ENCODE measurements around the gene TAS2R38.

TAS2R38 gene

GRCh38 chr7:141943846-141944245 lies 29.7 kb downstream of the TAS2R38 start:
- TF ChIP-seq CTCF (IDR thresholded peaks at IDR 0.05) = no peak
- Histone ChIP-seq H3K27me3 (ENCODE audit: control insufficient read depth, insufficient read depth, low read length) (no peaks in the 10 kb centered on the region), H3K36me3 (ENCODE audit: control insufficient read depth, insufficient read depth, low read length) (no peaks in the 10 kb centered on the region), H3K79me2 (no peaks in the 10 kb centered on the region), H3K4me1 (no peaks in the 10 kb centered on the region), H3K27ac (no peak overlapping the region), H2AFZ (no peak overlapping the region), H3K9ac (no peak overlapping the region), H3K4me2 (ENCODE audit: low read length) (no peak overlapping the region), H3K4me3 (ENCODE audit: low read depth, low read length) (no peak overlapping the region), H3K9me3 (ENCODE audit: control insufficient read depth, low read length) (no peaks in the 10 kb centered on the region)

- Histone ChIP-seq H3K27me3 (ENCODE audit: control insufficient read depth, insufficient read depth, low read length) (no peaks in the 10 kb centered on the region), H3K9ac (no peak overlapping the region), H2AFZ (no peak overlapping the region), H3K4me3 (ENCODE audit: low read depth, low read length) (no peak overlapping the region), H3K9me3 (ENCODE audit: control insufficient read depth, low read length) (no peaks in the 10 kb centered on the region), H3K27ac (no peak overlapping the region), H3K4me2 (ENCODE audit: low read length) (no peak overlapping the region), H3K4me1 (no peaks in the 10 kb centered on the region), H3K79me2 (no peaks in the 10 kb centered on the region), H3K36me3 (ENCODE audit: control insufficient read depth, insufficient read depth, low read length) (no peaks in the 10 kb centered on the region)
- no peak for TF ChIP-seq CTCF (IDR thresholded peaks at IDR 0.05)
Measured at GRCh38 chr7:141941075-141941474, 32.5 kb downstream of the TAS2R38 start.

- Histone ChIP-seq H3K36me3 (ENCODE audit: control insufficient read depth, insufficient read depth, low read length) (no peaks in the 10 kb centered on the region), H3K4me3 (ENCODE audit: low read depth, low read length) (no peak overlapping the region), H3K27me3 (ENCODE audit: control insufficient read depth, insufficient read depth, low read length) (no peaks in the 10 kb centered on the region), H3K9ac (no peak overlapping the region), H2AFZ (no peak overlapping the region), H3K79me2 (no peaks in the 10 kb centered on the region), H3K27ac (no peak overlapping the region), H3K4me1 (no peaks in the 10 kb centered on the region), H3K4me2 (ENCODE audit: low read length) (no peak overlapping the region), H3K9me3 (ENCODE audit: control insufficient read depth, low read length) (no peaks in the 10 kb centered on the region)
- TF ChIP-seq CTCF (IDR thresholded peaks at IDR 0.05) = no peak
Measured at GRCh38 chr7:141930211-141930610, 43.4 kb downstream of the TAS2R38 start.

- Histone ChIP-seq H3K79me2 (no peaks in the 10 kb centered on the region), H3K27ac (no peak overlapping the region)
Measured at GRCh38 chr7:141928845-141929195, 44.8 kb downstream of the TAS2R38 start.

More at GRCh38 chr7:141928845-141929195, 44.8 kb downstream of the TAS2R38 start:
- Histone ChIP-seq H3K36me3 (ENCODE audit: control insufficient read depth, insufficient read depth, low read length) (no peaks in the 10 kb centered on the region), H3K9me3 (ENCODE audit: control insufficient read depth, low read length) (no peaks in the 10 kb centered on the region), H2AFZ (no peak overlapping the region), H3K4me3 (ENCODE audit: low read depth, low read length) (no peak overlapping the region), H3K4me1 (no peaks in the 10 kb centered on the region), H3K27me3 (ENCODE audit: control insufficient read depth, insufficient read depth, low read length) (no peaks in the 10 kb centered on the region), H3K9ac (no peak overlapping the region), H3K4me2 (ENCODE audit: low read length) (no peak overlapping the region)
- TF ChIP-seq CTCF (IDR thresholded peaks at IDR 0.05) = no peak
